ENCODE measurements around the gene ZNF689.

- TF ChIP-seq CTCF (IDR thresholded peaks at IDR 0.05 in 8 of 11, conservative IDR thresholded peaks at IDR 0.05 in 3 of 11) (no peak), POLR2AphosphoS5 (IDR thresholded peaks at IDR 0.05) (no peak), POLR2A (IDR thresholded peaks at IDR 0.05) (no peak)
These were observed 43.7 kb downstream of the ZNF689 start for GRCh38 chr16:30566531-30566930.

Data from spleen (tissue), 7 donors.